ENCODE data around the gene AATK.
A peak's percentile ranks its signal among the peaks of the same experiment; 100 is the strongest.

Gene AATK

GRCh38 chr17:81126281-81127132, 39.5 kb downstream of the AATK start:
- no peaks in the 10 kb centered on the region for H3K27me3 ChIP-seq
- TF ChIP-seq CTCF (IDR thresholded peaks at IDR 0.05; ENCODE audit: low read depth, low read length) = no peak
- H3K4me1 ChIP-seq = peaks cover 15% of the 10 kb centered on the region
- no peak for DNase-seq
- no peaks in the 10 kb centered on the region for H3K36me3 ChIP-seq
- no peaks in the 10 kb centered on the region for H3K9me3 ChIP-seq
- no peak overlapping the region for H3K4me3 ChIP-seq (ENCODE audit: low read depth, low read length)

- TF ChIP-seq CTCF (IDR thresholded peaks at IDR 0.05; ENCODE audit: low read depth, low read length) = no peak
- no peaks in the 10 kb centered on the region for H3K27me3 ChIP-seq
- no peak overlapping the region for H3K4me3 ChIP-seq (ENCODE audit: low read depth, low read length)
- H3K36me3 ChIP-seq = no peaks in the 10 kb centered on the region
- peak; percentile 68 for DNase-seq
- H3K9me3 ChIP-seq = no peaks in the 10 kb centered on the region
- peaks cover 15% of the 10 kb centered on the region for H3K4me1 ChIP-seq
These were observed 40.4 kb downstream of the AATK start for GRCh38 chr17:81125573-81126081.

DNA sequence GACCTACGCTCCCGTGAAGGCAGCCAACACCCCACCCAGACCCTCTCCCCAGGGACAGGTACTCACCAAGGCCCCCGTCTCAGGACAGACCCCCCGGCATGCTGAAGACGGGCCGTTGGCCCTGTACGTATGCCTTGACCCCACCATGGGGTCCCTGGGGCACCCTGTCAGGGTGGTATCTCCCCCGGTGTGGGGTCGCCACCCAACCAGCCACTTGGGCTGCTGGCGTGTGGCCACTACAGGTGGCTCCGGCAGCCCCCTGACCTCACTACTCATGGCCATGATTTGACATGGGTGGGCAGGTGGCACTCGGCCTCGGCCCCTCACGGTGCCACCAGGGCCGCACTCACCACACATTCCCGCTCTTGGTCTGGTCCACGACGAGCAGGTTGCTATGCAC, 41.6 kb downstream of the AATK start:
- Histone ChIP-seq H3K4me1 (peaks cover 15% of the 10 kb centered on the region), H3K27me3 (no peaks in the 10 kb centered on the region), H3K9me3 (no peaks in the 10 kb centered on the region), H3K4me3 (ENCODE audit: low read depth, low read length) (no peak overlapping the region), H3K36me3 (no peaks in the 10 kb centered on the region)
- DNase-seq = no peak
- no peak for TF ChIP-seq CTCF (IDR thresholded peaks at IDR 0.05; ENCODE audit: low read depth, low read length)

DNA sequence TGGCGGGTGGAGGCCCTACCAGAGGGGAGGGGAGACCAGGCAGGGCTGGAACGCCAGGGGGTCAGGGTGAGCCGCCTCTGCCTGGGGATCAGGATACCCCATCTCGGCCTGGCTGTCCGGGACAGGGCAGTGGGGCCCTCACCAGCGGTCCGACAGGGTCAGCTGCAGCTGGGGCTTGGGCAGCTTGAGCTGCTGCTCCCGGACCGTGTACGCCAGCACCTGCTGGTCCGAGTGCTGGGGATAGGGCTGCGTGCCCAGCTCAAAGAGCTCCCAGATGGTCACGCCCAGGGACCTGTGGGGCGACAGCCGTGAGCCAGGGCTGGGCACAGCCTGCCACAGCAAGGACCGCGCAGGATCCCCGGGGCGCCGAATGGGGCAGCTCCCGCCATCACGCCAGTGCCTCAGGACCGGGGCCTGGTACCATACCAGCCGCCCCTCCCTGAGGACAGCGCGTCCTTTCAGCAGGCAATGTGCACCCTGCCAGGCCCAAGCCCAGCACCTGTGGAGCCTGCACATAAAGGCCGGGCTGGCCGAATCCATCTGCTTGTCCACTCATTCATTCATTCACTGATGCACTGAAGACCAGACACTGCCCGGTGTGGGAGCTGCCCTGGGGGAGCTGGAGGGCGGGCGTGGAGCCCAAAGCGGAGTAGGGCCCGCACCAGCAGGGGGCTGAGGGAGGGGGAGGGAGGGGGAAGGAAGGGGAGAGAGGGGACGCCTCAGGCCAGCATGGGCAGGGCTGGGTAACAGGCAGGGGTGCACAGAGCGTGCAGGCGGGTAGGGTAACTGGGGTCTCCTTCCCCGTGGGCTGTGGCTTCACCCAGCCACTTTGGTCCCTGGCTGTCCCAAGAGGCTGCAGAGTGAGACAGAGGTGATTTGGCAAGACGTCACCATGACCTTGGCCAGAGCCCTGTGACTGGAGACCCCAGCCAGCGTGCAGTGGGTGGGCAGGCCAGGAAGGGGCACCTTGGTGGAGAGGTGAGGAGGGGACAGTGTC, 42.7 kb downstream of the AATK start:
- peaks cover 15% of the 10 kb centered on the region for H3K4me1 ChIP-seq

More for the DNA sequence above, 42.7 kb downstream of the AATK start:
- DNase-seq = no peak
- no peaks in the 10 kb centered on the region for H3K36me3 ChIP-seq
- no peaks in the 10 kb centered on the region for H3K27me3 ChIP-seq
- no peak for TF ChIP-seq CTCF (IDR thresholded peaks at IDR 0.05; ENCODE audit: low read depth, low read length)
- no peak overlapping the region for H3K4me3 ChIP-seq (ENCODE audit: low read depth, low read length)
- H3K9me3 ChIP-seq = no peaks in the 10 kb centered on the region

Measured in BE2C (cell line).